Measurements from ENCODE around the gene TJAP1.

- TF ChIP-seq CTCF (IDR thresholded peaks at IDR 0.05; ENCODE audit: insufficient read depth, low read length) (no peak), GABPA (IDR thresholded peaks at IDR 0.05; ENCODE audit: low read depth) (no peak)
Observed at GRCh38 chr6:43499028-43499815, 21.9 kb downstream of the TJAP1 start.

Measured in HL-60 (cell line).